ENCODE measurements around the gene RGS14.

- TF ChIP-seq CTCF (IDR thresholded peaks at IDR 0.05) (no peak), POLR2AphosphoS5 (IDR thresholded peaks at IDR 0.05) (no peak), POLR2A (IDR thresholded peaks at IDR 0.05) (no peak), EP300 (IDR thresholded peaks at IDR 0.05) (no peak)
Observed at GRCh38 chr5:177338251-177339106, 19.2 kb upstream of the RGS14 start.
